GM20000 (cell line): ENCODE results near the gene ROBO2.

Experiments used
- DNase-seq: peaks from one replicate; pipeline ENCODE4 v3.0.0; 2012; ENCODE audit warnings: low spot score
- TF ChIP-seq, protein P1 (sequence below): IDR thresholded peaks from 2 replicates; pipeline ENCODE4 v1.5.1; 2012; ENCODE audit warnings: mild to moderate bottlenecking, control low read depth; ENCODE audit errors: extremely low read depth, missing control alignments

Gene ROBO2

DNA sequence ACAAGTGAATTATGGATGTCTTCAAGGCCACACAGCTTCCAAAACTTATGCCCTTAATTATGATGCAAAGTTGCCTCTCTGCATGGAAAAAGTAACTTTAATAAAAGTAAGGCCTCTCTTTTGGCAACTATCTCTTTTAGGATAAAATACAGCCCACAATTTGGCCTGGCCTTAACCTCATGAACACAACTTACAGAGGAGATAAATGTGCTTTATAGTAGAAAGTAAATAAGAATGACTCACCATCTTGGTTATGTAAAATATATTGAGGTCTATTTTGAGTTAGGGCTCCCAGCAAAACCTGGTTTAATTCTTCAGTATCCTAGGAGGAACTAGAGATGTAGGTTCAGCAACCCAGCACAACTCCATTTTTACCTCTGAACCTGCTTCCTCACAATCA is 164.0 kb downstream of the ROBO2 start:
- no peak for DNase-seq
- TF ChIP-seq, protein P1, sequence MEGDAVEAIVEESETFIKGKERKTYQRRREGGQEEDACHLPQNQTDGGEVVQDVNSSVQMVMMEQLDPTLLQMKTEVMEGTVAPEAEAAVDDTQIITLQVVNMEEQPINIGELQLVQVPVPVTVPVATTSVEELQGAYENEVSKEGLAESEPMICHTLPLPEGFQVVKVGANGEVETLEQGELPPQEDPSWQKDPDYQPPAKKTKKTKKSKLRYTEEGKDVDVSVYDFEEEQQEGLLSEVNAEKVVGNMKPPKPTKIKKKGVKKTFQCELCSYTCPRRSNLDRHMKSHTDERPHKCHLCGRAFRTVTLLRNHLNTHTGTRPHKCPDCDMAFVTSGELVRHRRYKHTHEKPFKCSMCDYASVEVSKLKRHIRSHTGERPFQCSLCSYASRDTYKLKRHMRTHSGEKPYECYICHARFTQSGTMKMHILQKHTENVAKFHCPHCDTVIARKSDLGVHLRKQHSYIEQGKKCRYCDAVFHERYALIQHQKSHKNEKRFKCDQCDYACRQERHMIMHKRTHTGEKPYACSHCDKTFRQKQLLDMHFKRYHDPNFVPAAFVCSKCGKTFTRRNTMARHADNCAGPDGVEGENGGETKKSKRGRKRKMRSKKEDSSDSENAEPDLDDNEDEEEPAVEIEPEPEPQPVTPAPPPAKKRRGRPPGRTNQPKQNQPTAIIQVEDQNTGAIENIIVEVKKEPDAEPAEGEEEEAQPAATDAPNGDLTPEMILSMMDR, result no peak

DNA sequence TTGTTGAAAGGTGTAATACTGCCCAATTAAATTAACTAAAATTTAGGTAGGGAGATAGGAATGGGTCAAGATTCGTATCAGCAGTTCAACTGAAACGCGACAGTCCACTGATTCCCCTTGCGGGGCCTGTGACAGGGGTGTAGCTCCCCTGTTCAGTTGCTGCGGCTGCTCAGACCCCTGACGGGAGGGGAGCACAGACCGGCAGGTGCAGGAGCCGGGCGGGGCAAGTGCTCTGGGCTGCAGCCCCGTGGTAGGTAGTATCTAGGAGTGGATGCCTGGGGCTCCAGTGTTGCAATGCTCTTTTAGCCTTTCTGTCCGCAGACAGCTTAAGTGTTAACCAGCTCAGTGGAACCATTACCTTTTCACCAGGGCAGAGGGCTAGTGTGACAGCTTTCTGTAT is 164.9 kb downstream of the ROBO2 start:
- TF ChIP-seq, protein P1, result no peak
- DNase-seq, result no peak

DNA sequence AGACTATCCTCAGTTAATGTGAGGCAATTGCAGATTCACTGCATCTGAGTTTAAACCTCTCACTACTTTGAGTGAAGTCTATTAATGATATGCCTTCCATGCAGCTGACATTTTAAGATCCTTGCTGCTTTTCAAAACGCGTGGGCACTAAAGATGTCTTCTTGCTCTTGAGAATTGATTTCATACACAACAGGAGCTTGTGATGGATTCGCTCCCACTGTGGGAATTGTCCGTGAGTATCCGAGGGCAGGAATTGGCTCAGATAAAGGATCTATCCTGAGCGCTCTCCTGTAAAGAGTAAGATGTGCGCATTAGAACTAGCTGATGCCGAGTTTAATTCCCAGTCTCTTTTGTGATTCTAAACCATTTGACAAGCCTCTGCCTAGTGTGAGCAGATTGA is 167.9 kb downstream of the ROBO2 start:
- DNase-seq, result no peak
- TF ChIP-seq, protein P1, result no peak

DNA sequence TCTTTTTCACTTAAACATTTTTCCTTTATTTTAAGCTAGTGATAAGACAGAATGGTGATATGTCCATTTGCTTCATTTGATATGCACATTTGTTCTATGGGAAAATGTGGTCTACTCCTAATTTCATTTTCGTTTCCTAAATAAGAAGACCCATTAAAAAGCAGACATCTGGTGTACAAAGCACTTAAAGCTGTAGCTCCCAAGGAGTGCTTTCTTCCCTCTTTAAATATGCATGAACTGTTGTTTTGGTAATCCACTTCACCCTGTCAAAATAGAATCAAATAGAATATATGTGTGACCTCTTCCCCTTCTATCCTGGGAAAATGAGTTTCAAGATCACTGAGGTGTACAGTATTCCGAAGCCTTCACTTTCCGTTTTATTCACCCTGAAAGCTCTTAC is 182.8 kb downstream of the ROBO2 start:
- TF ChIP-seq, protein P1, result no peak
- DNase-seq, result no peak

DNA sequence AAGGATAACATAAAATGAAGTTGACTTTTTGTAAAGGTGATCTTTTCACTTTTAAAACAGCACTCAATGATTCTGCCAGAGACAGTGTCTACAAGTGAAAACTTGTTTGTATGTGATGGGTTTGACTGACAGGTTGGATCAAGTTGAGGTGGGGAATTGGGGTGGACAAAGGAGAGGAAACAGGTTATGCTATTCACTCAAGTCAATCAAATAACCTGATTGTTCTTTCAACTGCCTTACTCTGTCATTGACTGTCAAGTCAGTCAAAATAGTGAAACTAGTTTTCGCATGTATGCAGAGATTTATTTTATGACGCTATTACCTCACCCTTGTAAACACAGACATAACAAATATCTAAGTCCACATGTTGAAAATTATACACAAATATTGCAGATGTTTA is 187.7 kb downstream of the ROBO2 start:
- DNase-seq, result no peak
- TF ChIP-seq, protein P1, result no peak

DNA sequence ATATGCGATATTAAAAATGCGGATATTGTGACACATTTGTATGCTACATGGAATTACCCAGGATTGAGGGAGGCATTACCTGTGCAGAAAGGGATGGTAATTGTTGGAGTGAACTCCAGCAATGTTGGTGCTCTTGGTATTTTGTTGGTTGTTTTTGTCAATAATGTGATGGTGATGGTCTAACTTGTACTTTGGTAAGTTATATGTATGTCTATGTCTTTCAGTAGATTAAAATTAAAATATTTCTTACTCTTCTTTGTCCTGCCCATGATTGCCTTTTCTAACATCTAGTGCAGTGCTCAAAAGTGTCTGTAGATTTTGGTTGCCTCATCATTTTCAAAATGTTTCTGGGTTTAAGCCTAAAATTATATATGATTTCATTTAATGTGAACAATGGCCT is 192.7 kb downstream of the ROBO2 start:
- TF ChIP-seq, protein P1, result no peak
- DNase-seq, result no peak

DNA sequence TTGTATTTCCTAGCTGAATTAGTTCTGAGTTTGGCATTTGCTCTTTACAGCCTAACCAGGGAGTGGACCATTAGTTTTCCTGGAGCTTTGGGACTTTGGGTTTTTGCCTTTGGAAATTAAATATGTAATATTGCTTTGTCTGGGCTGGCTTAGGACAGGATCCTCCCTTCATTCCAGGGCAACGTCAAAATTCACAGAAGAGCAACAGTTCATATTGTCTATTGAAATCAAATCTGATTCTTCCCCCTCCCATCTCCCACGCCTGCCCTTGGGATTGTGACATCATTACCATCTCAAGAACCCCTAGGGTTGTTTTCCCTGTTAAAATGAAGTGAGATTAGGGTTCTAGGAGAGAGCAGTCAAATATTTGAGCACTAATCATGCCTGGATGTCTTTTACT is 194.1 kb downstream of the ROBO2 start:
- no peak for DNase-seq
- TF ChIP-seq, protein P1, result no peak
